OCI-LY7 (cell line): ENCODE measurements around the gene GNAT3. TPM values are rescaled to one million over a fixed set of nuclear protein-coding genes. Genes with fewer than 3 reads are reported as not detected.

Experiments used
- BruUV-seq: library from RNA; stranded (reverse); fragments of 400-500 nt; replicated peaks from 2 replicates; lab custom pipeline; 2021; lab: Mats Ljungman, UMichigan
- CTCF ChIA-PET: fragments of 300-600 bp; sonication (Branson Sonifier 250); formaldehyde crosslinking; loops from one replicate; lab custom pipeline; 2022; ENCODE audit warnings: antibody characterized with exemption; ENCODE audit not compliant: unreplicated experiment; lab: Charles Lee
- POLR2A ChIA-PET: fragments of 300-600 bp; sonication (Branson Sonifier 250); formaldehyde crosslinking; loops from one replicate; lab custom pipeline; 2022; ENCODE audit warnings: antibody characterized with exemption; lab: Charles Lee
- DNase-seq: peaks from one replicate; pipeline ENCODE4 v3.0.0-alpha.2; 2015; ENCODE audit warnings: low spot score
- H2AFZ ChIP-seq: fragments of 200-600 bp; sonication (generic), shearing (Covaris generic); 2 replicates; pipeline ENCODE4 v1.6.1; 2014; ENCODE audit warnings: mild to moderate bottlenecking, antibody characterized with exemption, low read length, moderate library complexity
- H3K27ac ChIP-seq: fragments of 200-600 bp; sonication (generic); 2 replicates; pipeline ENCODE4 v1.5.1; 2014; ENCODE audit warnings: mixed run types, low read depth, mild to moderate bottlenecking, moderate library complexity, low read length, inconsistent platforms; ENCODE audit not compliant: poor library complexity, severe bottlenecking
- H3K36me3 ChIP-seq: fragments of 200-600 bp; sonication (generic); 2 replicates; pipeline ENCODE4 v1.6.1; 2014; ENCODE audit warnings: mild to moderate bottlenecking, antibody characterized with exemption, low read length, moderate library complexity, mixed read lengths; ENCODE audit not compliant: insufficient read depth
- H3K4me1 ChIP-seq: fragments of 200-600 bp; sonication (generic); 2 replicates; pipeline ENCODE4 v1.5.1; 2014; ENCODE audit warnings: mild to moderate bottlenecking, low read length; ENCODE audit not compliant: insufficient read depth, poor library complexity, severe bottlenecking
- H3K4me2 ChIP-seq: fragments of 200-600 bp; sonication (generic); 2 replicates; pipeline ENCODE4 v1.6.1; 2014; ENCODE audit warnings: mild to moderate bottlenecking, low read length
- H3K4me3 ChIP-seq: fragments of 200-600 bp; sonication (generic); 2 replicates; pipeline ENCODE4 v1.5.1; 2014; ENCODE audit warnings: mild to moderate bottlenecking, low read depth, low read length; ENCODE audit not compliant: poor library complexity, severe bottlenecking
- H3K79me2 ChIP-seq: fragments of 200-600 bp; sonication (generic); 2 replicates; pipeline ENCODE4 v1.6.1; 2016; ENCODE audit warnings: low read depth, mild to moderate bottlenecking, low read length, moderate library complexity, mixed read lengths; ENCODE audit not compliant: insufficient read depth
- H3K9me2 ChIP-seq: fragments of 200-600 bp; sonication (generic); 2 replicates; pipeline ENCODE4 v1.6.1; 2016; ENCODE audit warnings: mild to moderate bottlenecking, low read length, mixed read lengths; ENCODE audit not compliant: insufficient read depth
- H3K9me3 ChIP-seq: fragments of 200-600 bp; sonication (generic); 2 replicates; pipeline ENCODE4 v1.6.1; 2014; ENCODE audit warnings: mild to moderate bottlenecking, mixed run types, low read length, mixed read lengths
- H4K20me1 ChIP-seq: fragments of 200-600 bp; sonication (generic); 2 replicates; pipeline ENCODE4 v1.6.1; 2014; ENCODE audit warnings: mild to moderate bottlenecking, antibody characterized with exemption, low read length, moderate library complexity, mixed read lengths; ENCODE audit not compliant: insufficient read depth
- EZH2phosphoT487 ChIP-seq: fragments of 200-600 bp; sonication (generic); IDR thresholded peaks from 2 replicates; pipeline ENCODE4 v1.6.1; 2018; ENCODE audit warnings: low read depth, borderline replicate concordance, mild to moderate bottlenecking, mixed run types, antibody characterized with exemption, low read length, moderate library complexity, mixed read lengths
- intact Hi-C: fragments of 100-400 bp; cut with micrococcal nuclease; formaldehyde crosslinking; loops from one replicate; pipeline ENCODE4 v1.10.0; 2022; ENCODE audit not compliant: unreplicated experiment
- total RNA-seq, 2 experiments: library from RNA; depleted of rRNA in 1 of 2; stranded (reverse); fragments of >200 nt in 1 of 2; shearing (Covaris generic) in 1 of 2; gene quantifications; 2 replicates each; pipeline ENCODE4 v1.2.3, GENCODE V29; 2014 to 2022
- TF ChIP-seq, protein P1 (sequence below): fragments of 200-600 bp; sonication (generic); conservative IDR thresholded peaks from 2 replicates; pipeline ENCODE4 v1.5.1; 2014; ENCODE audit warnings: mild to moderate bottlenecking, antibody characterized with exemption, low read length, moderate library complexity, mixed read lengths

GNAT3 gene
- total RNA-seq, 2 experiments from 2014 or later, result not detected

DNA sequence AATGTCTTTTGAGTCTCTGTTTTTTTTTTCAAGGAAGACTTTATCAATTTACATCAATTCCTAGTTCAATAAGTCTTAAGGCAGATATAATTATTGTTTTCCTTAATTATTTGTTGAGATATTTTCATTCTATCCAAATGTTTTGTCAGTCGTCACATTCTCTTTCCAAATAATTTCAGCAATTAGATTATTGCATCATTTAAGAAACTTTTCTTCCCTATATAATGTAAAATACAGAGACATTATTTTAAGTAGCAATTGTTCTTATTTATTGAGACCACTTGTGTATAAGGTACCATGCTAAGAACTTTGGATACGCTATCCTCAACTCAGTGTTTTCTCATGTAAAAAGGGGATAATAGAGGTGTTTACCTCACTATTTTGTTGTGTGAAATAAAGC is 38.1 kb upstream of the GNAT3 start:
- ChIA-PET POLR2A (no interaction called here), CTCF (no interaction called here)
- no peak for TF ChIP-seq EZH2phosphoT487
- TF ChIP-seq, protein P1, sequence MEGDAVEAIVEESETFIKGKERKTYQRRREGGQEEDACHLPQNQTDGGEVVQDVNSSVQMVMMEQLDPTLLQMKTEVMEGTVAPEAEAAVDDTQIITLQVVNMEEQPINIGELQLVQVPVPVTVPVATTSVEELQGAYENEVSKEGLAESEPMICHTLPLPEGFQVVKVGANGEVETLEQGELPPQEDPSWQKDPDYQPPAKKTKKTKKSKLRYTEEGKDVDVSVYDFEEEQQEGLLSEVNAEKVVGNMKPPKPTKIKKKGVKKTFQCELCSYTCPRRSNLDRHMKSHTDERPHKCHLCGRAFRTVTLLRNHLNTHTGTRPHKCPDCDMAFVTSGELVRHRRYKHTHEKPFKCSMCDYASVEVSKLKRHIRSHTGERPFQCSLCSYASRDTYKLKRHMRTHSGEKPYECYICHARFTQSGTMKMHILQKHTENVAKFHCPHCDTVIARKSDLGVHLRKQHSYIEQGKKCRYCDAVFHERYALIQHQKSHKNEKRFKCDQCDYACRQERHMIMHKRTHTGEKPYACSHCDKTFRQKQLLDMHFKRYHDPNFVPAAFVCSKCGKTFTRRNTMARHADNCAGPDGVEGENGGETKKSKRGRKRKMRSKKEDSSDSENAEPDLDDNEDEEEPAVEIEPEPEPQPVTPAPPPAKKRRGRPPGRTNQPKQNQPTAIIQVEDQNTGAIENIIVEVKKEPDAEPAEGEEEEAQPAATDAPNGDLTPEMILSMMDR, result no peak
- intact Hi-C loops, result no loop called here
- Histone ChIP-seq H3K4me1 (no peaks in the 10 kb centered on the region), H3K4me3 (no peak overlapping the region), H3K79me2 (no peaks in the 10 kb centered on the region), H3K9me2 (no peaks in the 10 kb centered on the region), H3K27ac (no peak overlapping the region), H2AFZ (no peak overlapping the region), H3K36me3 (no peaks in the 10 kb centered on the region), H3K4me2 (no peak overlapping the region), H4K20me1 (no peaks in the 10 kb centered on the region), H3K9me3 (no peaks in the 10 kb centered on the region)
- BruUV-seq, result no TSS peak
- DNase-seq, result no peak

DNA sequence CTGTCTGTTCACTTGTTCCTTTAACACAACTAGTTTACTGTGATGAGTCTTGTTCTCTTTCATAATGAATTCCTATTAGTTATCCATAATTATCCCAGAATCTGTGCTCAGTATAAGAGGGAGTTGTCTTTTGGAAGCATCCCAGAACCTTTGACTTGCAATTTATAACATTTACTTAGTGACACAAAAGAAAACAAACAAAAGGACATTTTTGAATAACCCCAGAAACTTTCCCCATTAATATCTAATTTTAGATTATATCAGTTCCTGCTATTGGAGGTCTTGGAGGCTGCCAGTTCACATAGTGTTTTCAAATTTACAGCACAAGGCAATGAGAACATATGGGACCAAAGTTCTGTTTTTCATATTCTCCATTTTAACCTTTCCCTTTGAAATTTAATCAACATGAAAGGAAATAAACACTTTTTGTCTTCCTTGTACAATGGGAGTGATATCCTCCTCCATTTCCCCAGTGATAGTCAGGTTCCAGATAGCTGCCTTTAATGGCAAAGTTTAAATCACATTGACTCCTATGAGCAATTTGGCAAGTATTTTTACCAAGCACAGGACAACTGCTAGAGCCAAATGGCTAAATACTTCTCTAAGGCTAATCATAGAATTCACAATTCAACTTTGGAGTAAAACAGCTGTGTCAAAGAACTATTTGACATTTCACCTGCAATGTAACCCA is 37.1 kb upstream of the GNAT3 start:
- Histone ChIP-seq H3K27ac (no peak overlapping the region), H3K9me3 (no peaks in the 10 kb centered on the region), H4K20me1 (no peaks in the 10 kb centered on the region), H3K9me2 (no peaks in the 10 kb centered on the region), H3K79me2 (no peaks in the 10 kb centered on the region), H2AFZ (no peak overlapping the region), H3K4me3 (no peak overlapping the region), H3K36me3 (no peaks in the 10 kb centered on the region), H3K4me2 (no peak overlapping the region), H3K4me1 (no peaks in the 10 kb centered on the region)
- BruUV-seq, result no TSS peak
- no peak for DNase-seq
- intact Hi-C loops, result no loop called here
- TF ChIP-seq EZH2phosphoT487, result no peak
- TF ChIP-seq, protein P1, result no peak
- ChIA-PET POLR2A (interaction anchor here (0.6 kb wide), 1 partner anchor 74 kb away, joined by 4 read pairs; no protein-coding TSS in a partner anchor), CTCF (no interaction called here)

DNA sequence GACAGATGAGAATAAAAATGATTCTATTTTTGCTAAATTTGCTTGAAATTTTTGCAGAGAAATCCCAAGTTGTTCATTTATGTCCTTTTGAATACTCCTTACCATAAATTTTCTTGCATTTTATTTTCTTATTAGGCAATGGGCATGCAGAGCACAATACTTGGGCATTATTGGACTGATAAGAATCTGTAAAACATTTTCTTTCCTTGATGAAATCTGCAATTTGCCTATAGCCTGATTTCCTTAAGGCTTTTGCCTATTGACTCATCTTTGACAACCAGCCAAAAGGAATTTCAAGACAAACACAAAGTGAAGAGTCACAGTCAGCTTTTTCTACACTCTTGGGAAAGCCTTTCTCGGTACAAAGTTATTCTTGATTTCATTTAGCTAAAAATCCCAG is 30.5 kb upstream of the GNAT3 start:
- Histone ChIP-seq H3K9me2 (no peaks in the 10 kb centered on the region), H3K9me3 (no peaks in the 10 kb centered on the region), H3K4me3 (no peak overlapping the region), H2AFZ (no peak overlapping the region), H3K4me2 (no peak overlapping the region), H3K79me2 (no peaks in the 10 kb centered on the region), H4K20me1 (no peaks in the 10 kb centered on the region), H3K27ac (no peak overlapping the region), H3K36me3 (no peaks in the 10 kb centered on the region), H3K4me1 (no peaks in the 10 kb centered on the region)
- BruUV-seq, result no TSS peak
- ChIA-PET CTCF (no interaction called here), POLR2A (no interaction called here)
- no peak for DNase-seq
- no peak for TF ChIP-seq EZH2phosphoT487
- TF ChIP-seq, protein P1, result no peak
- intact Hi-C loops, result no loop called here
